HG02870 (cell line): ENCODE results near the gene SHMT2.

Experiments used
- ATAC-seq: cut with Tn5 transposase; IDR thresholded peaks from one replicate; pipeline ENCODE4 v1.9.1; 2021; ENCODE audit warnings: mild to moderate bottlenecking, moderate library complexity; ENCODE audit not compliant: unreplicated experiment

SHMT2 gene

DNA sequence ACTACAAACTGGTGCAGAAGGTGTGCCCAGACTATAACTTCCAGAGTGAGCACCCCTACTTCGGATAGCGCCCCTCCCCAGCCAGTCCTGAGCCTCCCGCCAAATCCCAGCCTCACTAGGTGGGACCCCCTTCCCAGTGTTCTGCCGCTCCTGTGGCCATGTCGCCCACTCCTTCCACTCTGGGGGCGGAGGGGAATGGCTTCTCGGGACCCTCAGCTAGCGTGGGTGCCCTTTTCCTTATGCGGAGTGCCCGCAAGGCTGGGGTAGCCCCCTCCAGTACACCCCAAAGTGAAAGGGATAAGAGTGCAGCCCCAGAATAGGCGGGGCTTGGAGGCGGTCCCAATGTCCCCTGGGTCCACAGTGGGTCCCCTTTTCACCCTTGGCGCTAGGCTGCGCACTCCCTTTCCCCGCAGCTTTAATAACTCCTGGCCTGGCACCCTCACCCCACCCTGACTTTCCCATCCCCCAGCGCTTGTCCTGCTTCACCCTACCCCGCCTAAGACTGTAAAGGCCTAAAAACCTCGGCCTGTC is 3.8 kb upstream of the SHMT2 start:
- no peak for ATAC-seq

GRCh38 chr12:57226588-57227314 is 2.8 kb upstream of the SHMT2 start:
- ATAC-seq, result no peak

DNA sequence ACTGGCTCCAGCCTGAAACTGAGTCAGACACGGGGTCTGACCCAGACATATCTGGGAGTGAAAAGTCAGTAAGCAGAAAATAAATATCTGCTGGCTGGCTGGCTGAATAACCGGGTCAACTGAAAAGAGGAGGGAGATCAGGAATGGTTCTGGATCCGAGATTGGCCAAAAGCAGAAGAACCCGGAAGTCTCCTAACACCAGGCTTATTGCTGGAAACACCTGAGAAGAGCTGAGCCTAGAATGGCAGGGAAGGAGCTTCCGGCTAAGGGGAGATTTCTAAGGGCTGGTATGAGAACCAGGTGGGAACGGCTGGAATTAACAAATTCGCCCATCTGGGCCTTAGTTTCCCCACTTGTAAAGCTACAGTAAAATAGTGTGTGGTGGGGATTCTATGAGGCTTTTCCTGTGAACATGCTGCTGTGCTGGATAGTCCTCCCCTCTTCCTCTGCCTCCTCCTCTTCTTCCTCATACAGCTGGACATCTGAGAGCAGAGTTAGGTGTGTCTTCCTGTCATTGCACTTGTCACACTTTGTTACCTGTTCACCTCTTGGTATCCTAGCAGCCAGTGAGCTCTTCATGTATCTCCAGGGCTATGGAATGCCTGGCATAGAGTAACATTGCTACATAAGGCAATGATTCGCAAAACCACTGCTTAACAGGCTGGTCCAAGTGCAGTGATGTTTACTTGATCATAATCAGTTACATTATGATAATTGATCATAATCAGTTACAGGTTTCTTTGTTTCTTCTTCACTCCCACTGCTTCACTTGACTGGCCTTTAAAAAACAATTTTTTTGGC is 2.0 kb upstream of the SHMT2 start:
- ATAC-seq, result no peak

DNA sequence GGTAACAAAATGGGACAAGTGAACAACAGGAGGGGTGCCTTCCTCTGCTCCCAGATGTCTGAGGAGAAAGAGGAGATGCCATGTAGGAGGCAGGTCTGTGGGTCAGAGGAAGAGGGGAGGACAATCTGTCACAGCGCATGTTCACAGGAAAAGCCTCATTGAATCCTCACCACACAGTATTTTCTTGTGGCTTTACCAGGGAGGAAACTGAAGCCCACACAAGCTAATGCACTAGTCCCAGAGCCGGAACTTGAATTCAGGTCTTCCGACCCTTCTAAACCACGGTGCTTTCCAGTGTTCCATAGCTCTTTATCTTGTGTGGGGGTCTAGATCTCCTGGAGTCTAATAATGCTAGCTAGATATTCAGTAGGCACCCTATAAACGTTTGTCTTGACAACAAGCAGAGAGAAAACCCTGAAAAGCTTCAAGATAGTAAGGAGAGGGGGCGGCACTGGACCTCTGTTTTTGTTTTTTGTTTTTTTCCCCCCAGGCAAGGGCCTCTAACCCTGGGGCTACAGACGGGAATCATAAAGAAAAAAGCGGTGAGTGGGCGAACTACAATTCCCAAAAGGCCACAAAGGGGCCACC is 371 bp upstream of the SHMT2 start:
- ATAC-seq, result peak; percentile 13

DNA sequence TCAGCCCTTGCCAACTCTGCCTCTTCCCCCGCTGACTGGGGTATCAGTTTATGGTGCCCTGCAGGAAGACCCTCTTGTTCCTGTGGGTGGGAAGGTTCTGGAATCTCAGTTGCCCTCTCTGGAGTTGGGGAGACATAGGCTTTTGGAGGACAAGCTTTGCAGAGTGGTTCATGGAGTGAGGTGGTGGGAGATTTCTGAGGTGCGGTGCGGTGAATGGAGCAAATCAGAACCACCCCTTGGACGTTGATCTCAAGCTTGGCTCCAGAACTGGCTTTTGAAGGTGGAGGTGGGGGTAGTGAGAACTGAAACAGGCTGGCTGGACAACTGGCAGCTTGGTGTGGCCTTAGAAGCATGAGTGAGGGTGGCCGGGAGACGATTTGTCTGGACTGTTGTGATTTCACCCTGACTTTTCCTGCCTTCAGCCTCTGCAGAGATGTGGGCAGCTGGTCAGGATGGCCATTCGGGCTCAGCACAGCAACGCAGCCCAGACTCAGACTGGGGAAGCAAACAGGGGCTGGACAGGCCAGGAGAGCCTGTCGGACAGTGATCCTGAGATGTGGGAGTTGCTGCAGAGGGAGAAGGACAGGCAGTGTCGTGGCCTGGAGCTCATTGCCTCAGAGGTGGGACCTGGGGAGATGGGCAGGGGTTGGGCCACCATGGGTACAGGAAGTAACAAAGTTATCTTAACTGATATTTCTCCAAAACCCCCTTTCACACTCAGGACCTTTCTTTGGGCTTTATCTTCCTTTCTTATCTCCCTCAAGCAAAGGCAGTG is 1.1 kb downstream of the SHMT2 start:
- no peak for ATAC-seq

GRCh38 chr12:57231276-57232021 is 1.9 kb downstream of the SHMT2 start:
- ATAC-seq, result no peak

GRCh38 chr12:57232156-57232756 is 2.7 kb downstream of the SHMT2 start:
- no peak for ATAC-seq

GRCh38 chr12:57233357-57234232 is 4.1 kb downstream of the SHMT2 start:
- no peak for ATAC-seq

DNA sequence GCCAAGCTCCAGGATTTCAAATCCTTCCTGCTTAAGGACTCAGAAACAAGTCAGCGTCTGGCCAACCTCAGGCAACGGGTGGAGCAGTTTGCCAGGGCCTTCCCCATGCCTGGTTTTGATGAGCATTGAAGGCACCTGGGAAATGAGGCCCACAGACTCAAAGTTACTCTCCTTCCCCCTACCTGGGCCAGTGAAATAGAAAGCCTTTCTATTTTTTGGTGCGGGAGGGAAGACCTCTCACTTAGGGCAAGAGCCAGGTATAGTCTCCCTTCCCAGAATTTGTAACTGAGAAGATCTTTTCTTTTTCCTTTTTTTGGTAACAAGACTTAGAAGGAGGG is 4.7 kb downstream of the SHMT2 start:
- no peak for ATAC-seq

GRCh38 chr12:57234571-57235016 is 5.1 kb downstream of the SHMT2 start:
- no peak for ATAC-seq

GRCh38 chr12:57235017-57235727 is 5.7 kb downstream of the SHMT2 start:
- ATAC-seq, result no peak

DNA sequence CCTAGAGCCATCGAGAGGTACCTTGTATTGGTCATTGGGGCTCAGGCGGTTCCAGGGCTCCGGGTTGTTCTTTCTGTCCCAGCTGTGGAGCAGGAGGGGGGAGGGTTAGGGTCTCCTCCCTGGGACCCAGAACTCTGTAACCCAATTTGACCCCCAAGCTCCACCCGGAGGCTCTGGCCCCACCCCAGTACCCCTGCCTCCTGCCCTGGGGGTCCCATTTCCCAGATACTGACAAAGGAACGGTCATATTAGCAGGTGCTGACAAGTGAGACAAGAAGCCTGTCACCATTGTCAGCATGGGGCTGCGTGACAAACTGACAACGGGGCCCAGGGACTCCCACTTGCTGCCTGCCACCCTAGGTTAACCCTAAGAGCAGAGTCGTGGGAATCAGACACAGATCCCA is 6.2 kb downstream of the SHMT2 start:
- no peak for ATAC-seq

GRCh38 chr12:57236201-57236924 is 6.9 kb downstream of the SHMT2 start:
- no peak for ATAC-seq

DNA sequence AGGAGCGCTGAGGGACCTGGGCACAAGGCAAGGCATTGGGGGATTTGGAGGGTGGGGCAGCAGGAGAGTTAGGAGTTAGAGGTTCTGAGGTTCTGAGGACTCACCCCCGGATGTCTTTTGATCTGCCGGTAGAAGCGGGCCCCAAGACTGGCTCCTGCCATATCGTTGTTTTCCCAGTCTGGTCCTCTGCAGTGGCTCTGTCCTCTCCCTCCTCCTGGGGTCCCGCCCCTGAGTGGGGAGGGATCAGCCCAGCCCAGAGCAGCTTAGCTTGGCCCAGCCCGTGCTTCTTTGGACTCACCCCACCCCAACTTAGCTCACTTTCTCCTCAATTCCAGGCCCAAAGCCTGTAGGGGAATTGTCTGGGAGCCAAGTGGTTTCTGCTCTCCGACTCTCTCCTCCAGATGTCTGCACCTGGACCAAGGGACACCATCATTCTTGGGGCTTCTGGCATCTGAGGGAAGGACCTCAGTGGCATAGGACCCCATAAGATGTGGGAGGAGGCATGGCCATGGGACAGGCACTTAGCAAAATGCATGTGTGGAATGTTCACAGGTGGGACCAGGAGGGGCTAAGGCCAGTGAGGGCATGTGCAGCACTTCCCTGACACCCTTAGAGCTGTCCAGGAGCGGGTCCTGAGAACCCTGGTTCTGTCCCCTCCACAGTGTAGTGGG is 7.5 kb downstream of the SHMT2 start:
- no peak for ATAC-seq

GRCh38 chr12:57237596-57237931 is 8.1 kb downstream of the SHMT2 start:
- no peak for ATAC-seq

GRCh38 chr12:57237932-57238853 is 8.7 kb downstream of the SHMT2 start:
- no peak for ATAC-seq
